ENCODE results near the gene CBARP.

DNA sequence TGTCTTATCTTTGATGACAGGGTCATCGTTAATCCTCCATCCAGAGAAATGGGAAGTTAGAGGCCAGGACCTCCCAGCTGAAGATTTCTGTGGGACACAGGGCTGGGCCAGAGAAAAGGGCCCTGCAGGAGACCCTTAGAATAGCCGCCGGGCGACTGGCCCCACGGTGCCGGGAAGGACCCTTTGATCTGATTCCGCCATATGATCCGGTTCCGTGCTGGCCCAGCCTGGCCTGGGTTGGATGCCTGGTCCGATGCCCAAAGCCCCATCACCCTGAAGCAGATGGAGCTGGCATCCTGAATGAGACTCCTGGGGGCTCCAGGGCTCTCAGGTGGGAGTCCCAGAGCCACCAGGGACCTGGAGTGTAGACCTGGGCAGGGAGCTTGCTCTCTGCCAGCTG, 38.3 kb downstream of the CBARP start:
- TF ChIP-seq, protein P1, sequence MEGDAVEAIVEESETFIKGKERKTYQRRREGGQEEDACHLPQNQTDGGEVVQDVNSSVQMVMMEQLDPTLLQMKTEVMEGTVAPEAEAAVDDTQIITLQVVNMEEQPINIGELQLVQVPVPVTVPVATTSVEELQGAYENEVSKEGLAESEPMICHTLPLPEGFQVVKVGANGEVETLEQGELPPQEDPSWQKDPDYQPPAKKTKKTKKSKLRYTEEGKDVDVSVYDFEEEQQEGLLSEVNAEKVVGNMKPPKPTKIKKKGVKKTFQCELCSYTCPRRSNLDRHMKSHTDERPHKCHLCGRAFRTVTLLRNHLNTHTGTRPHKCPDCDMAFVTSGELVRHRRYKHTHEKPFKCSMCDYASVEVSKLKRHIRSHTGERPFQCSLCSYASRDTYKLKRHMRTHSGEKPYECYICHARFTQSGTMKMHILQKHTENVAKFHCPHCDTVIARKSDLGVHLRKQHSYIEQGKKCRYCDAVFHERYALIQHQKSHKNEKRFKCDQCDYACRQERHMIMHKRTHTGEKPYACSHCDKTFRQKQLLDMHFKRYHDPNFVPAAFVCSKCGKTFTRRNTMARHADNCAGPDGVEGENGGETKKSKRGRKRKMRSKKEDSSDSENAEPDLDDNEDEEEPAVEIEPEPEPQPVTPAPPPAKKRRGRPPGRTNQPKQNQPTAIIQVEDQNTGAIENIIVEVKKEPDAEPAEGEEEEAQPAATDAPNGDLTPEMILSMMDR (IDR thresholded peaks at IDR 0.05), result no peak
- TF ChIP-seq, protein P2, sequence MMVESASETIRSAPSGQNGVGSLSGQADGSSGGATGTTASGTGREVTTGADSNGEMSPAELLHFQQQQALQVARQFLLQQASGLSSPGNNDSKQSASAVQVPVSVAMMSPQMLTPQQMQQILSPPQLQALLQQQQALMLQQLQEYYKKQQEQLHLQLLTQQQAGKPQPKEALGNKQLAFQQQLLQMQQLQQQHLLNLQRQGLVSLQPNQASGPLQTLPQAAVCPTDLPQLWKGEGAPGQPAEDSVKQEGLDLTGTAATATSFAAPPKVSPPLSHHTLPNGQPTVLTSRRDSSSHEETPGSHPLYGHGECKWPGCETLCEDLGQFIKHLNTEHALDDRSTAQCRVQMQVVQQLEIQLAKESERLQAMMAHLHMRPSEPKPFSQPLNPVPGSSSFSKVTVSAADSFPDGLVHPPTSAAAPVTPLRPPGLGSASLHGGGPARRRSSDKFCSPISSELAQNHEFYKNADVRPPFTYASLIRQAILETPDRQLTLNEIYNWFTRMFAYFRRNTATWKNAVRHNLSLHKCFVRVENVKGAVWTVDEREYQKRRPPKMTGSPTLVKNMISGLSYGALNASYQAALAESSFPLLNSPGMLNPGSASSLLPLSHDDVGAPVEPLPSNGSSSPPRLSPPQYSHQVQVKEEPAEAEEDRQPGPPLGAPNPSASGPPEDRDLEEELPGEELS (CRISPR knock-in tag; IDR thresholded peaks at IDR 0.05), result no peak
